RWPE1 (cell line): ENCODE data around the gene SLX9.

Source experiments
- CTCF ChIA-PET: fragments of 350-600 bp; sonication (Branson Sonifier 250); formaldehyde crosslinking; extraction: SDS; loops from one replicate; lab custom pipeline; 2021; lab: Yijun Ruan, JAX
- POLR2A ChIA-PET: fragments of 400-600 bp; formaldehyde crosslinking; extraction: SDS; loops from one replicate; lab custom pipeline; 2020; ENCODE audit warnings: antibody characterized with exemption; ENCODE audit not compliant: low non-redundant PET; lab: Yijun Ruan, JAX
- DNase-seq: peaks from one replicate; pipeline ENCODE4 v3.0.0; 2012; ENCODE audit warnings: low spot score
- H3K27ac ChIP-seq: fragments of 450-650 bp; 2 replicates; pipeline ENCODE4 v1.5.1; 2017
- TF ChIP-seq, protein P1 (sequence below): fragments of 450-650 bp; conservative IDR thresholded peaks from 2 replicates; pipeline ENCODE4 v1.5.1; 2017; ENCODE audit warnings: low read depth, mild to moderate bottlenecking

SLX9 gene

DNA sequence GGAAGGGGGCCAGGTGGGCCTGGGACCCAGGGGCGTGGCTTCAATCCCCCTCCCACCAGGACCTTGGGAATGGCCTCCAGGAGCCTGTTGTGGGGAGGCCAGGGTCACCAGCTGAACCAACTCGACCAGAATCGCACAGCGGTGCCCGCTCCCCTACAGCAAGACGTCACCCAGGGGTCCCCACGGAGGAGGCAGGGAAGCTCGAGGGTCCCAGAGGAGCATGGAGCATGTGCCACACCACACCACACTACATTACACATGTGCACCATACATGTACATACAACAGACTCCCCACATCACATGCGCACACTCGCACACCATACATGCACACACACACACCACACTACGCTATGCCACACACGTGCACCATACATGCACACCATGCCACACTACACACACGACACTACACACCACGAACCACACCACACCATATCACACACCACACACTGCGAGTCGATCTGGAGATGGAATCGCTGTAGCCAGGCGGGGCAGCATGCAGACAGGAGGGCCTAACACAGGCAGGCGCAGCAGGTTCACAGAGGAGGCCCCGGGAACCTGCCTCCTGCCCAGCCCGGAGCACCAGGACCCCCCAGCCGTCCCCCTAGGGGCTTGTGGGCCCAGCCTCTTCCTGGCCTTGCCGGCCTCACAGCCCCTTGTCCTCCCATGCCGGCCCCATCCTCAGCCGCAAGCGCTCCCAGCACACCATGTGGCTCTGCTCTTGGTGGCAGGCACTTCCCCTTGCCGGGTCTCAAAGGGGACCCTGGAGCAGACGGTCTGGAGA is 19.7 kb upstream of the SLX9 start:
- no peak overlapping the region for H3K27ac ChIP-seq
- DNase-seq, result no peak
- POLR2A ChIA-PET, result no interaction called here

DNA sequence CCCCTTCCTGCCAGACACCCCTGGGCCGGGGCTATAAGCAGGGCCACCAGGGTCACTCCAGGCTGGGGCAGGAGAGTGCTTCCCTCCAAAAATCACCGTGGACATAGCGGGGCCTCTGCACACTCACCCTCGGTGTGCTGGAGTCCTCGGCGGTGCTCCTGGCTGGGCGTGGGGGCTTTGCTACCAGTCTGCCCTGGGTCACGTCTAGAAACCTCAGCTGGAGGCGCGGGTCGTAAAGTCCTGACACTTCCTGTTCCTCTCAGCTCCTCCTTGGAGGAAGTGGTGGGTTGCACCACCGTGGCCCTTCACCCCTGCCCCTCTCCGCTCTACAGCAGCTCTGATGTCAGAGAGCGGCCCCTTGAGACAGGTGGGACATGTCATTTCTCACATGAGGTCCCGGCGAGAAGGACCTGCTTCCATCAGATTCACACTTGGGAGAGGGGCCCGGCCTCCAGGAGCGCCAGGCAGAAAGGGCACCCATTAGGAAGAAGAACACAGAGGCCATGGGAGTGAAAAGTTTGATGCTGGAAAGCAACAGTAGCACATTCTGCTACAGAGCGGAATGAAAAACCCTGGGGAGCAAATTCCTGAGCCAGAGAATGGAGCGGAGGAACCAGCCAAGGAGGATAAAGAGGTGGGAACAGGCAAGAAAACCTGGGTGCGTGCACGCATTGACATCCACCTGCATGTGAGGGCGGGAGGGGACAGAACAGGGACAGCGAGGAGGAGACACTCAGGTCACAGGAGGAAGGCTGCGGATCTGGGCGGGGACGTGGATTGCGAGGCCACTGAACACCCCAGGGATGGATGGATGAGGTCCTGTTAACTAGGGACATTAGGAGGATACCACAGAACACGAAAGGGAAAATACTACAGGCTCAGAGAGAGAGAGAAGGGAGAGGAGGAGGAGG is 18.9 kb upstream of the SLX9 start, which contains the start of gene ITGB2:
TSS of gene ITGB2 (minus strand) at position 206 of the 911 bp plus-strand sequence. CDS start 10,117 bp downstream, outside the sequence.
- CTCF ChIA-PET, result no interaction called here
- POLR2A ChIA-PET, result no interaction called here
- TF ChIP-seq, protein P1, sequence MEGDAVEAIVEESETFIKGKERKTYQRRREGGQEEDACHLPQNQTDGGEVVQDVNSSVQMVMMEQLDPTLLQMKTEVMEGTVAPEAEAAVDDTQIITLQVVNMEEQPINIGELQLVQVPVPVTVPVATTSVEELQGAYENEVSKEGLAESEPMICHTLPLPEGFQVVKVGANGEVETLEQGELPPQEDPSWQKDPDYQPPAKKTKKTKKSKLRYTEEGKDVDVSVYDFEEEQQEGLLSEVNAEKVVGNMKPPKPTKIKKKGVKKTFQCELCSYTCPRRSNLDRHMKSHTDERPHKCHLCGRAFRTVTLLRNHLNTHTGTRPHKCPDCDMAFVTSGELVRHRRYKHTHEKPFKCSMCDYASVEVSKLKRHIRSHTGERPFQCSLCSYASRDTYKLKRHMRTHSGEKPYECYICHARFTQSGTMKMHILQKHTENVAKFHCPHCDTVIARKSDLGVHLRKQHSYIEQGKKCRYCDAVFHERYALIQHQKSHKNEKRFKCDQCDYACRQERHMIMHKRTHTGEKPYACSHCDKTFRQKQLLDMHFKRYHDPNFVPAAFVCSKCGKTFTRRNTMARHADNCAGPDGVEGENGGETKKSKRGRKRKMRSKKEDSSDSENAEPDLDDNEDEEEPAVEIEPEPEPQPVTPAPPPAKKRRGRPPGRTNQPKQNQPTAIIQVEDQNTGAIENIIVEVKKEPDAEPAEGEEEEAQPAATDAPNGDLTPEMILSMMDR, result no peak
- H3K27ac ChIP-seq, result no peak within 1 kb of the TSS
- DNase-seq, result no peak

More for the DNA sequence above, 19.7 kb upstream of the SLX9 start:
- TF ChIP-seq, protein P1, result no peak
- CTCF ChIA-PET, result interaction anchor here (0.6 to 1.2 kb wide), 2 partner anchors 8 to 335 kb away, joined by 3 read pairs; no protein-coding TSS in a partner anchor

DNA sequence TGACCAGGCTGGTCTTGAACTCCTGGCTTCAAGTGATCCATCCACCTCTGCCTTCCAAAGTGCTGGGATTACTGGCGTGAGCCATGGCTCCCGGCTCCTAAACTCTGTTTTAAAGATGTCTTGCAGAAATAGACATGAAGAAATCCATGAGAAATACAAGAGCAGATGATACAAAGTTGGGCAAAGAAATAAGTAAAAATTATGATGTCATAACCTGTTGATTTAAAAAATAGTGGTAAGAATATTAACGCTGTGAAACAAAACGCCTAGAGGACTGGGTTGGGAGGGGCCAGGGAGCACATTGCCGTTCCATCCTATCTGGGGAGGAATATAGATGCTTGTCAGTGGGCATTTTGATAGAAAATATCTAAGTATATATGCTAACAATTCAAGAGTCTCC is 17.9 kb upstream of the SLX9 start:
- CTCF ChIA-PET, result no interaction called here
- TF ChIP-seq, protein P1, result no peak
- POLR2A ChIA-PET, result no interaction called here
- DNase-seq, result no peak
- no peak overlapping the region for H3K27ac ChIP-seq

GRCh38 chr21:44923480-44924084 is 16.2 kb upstream of the SLX9 start:
- no peak for DNase-seq
- H3K27ac ChIP-seq, result no peak overlapping the region
- ChIA-PET CTCF (no interaction called here), POLR2A (no interaction called here)
- TF ChIP-seq, protein P1, result no peak

DNA sequence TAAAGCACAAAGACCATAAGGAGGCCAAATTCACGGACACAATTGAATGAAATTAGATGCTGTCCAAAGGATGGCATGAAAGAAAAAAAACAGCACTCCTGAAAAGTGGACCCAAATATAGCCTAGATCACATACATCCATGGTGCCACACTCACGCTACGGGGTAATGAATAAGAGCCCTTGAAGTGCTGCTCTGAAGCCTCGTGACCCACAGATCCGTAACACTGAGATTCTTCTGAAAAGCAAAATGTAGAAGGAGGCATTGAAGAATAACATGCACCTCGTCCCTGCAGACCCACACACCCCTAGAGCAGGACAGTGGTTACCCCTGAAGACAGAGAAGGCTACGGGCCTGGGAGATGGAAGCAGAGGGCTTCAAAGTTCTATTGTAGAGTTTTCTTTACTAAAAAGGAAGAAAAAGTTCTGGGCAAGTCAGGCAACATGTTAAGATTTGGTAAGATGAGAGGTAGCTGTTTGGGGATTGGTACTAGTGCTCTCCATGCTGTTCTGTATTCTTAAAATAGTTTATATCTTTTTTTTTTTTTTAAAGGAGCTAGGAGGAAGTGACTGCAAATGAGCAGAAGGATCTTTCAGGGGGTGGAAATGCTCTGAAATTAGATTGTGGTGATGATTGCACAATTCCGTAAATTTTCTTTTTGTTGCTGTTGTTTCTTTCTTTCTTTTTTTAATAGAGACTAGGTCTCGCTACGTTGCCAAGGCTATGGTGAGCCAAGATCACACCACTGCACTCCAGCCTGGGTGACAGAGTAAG is 15.0 kb upstream of the SLX9 start:
- TF ChIP-seq, protein P1, result no peak
- DNase-seq, result no peak
- POLR2A ChIA-PET, result interaction anchor here (0.6 kb wide), 1 partner anchor 540 kb away, joined by 3 read pairs; no protein-coding TSS in a partner anchor
- no peak overlapping the region for H3K27ac ChIP-seq
- CTCF ChIA-PET, result no interaction called here
